Progenitor cell of endocrine pancreas (in vitro differentiated cells): ENCODE measurements around the gene NEK5. TPM values are rescaled to one million over a fixed set of nuclear protein-coding genes. Genes with fewer than 3 reads are reported as not detected.
A peak's percentile ranks its signal among the peaks of the same experiment; 100 is the strongest.

Experiments used
- DNase-seq: peaks from one replicate; pipeline ENCODE4 v3.0.0; 2021; ENCODE audit warnings: low spot score; ENCODE audit not compliant: unreplicated experiment
- H3K27ac Mint-ChIP-seq: 2 replicates; pipeline ENCODE4 v1.8.0; 2021; ENCODE audit warnings: mild to moderate bottlenecking, moderate library complexity, mixed read lengths
- H3K27me3 Mint-ChIP-seq: 2 replicates; pipeline ENCODE4 v1.8.0; 2021; ENCODE audit warnings: mixed read lengths
- H3K36me3 Mint-ChIP-seq: 2 replicates; pipeline ENCODE4 v1.8.0; 2022; ENCODE audit warnings: mixed read lengths; ENCODE audit not compliant: insufficient read depth
- H3K4me1 Mint-ChIP-seq: 2 replicates; pipeline ENCODE4 v1.8.0; 2021; ENCODE audit warnings: low read depth, mixed read lengths
- H3K4me3 Mint-ChIP-seq: 2 replicates; pipeline ENCODE4 v1.8.0; 2021; ENCODE audit warnings: low read depth, mild to moderate bottlenecking, moderate library complexity, mixed read lengths
- H3K9me3 Mint-ChIP-seq: 2 replicates; pipeline ENCODE4 v1.8.0; 2021; ENCODE audit warnings: low read depth, mixed read lengths
- CTCF ChIP-seq: fragments of 200-600 bp; sonication (generic); IDR thresholded peaks from one replicate; pipeline ENCODE4 v1.5.0; 2021; ENCODE audit warnings: antibody characterized with exemption, mild to moderate bottlenecking; ENCODE audit not compliant: unreplicated experiment
- total RNA-seq: library from RNA; stranded (reverse); gene quantifications from 2 replicates; pipeline ENCODE4 v1.2.1, GENCODE V29; 2021

The NEK5 gene
- total RNA-seq, 1 donor from 2014 or later = 1.4 TPM

GRCh38 chr13:52010890-52011631 lies 117.8 kb downstream of the NEK5 start, which contains the start of gene ATP7B:
Gene ATP7B (minus strand): TSS chr13:52011450. CDS start chr13:52011337, 113 bp downstream.
- Mint-ChIP-seq H3K4me3 (peak within 1 kb of the TSS; percentile 100), H3K27me3 (no peaks in the 10 kb centered on the region), H3K9me3 (peaks cover 4% of the 10 kb centered on the region), H3K27ac (peak within 1 kb of the TSS; percentile 99), H3K36me3 (peaks cover 16% of the 10 kb centered on the region), H3K4me1 (peaks cover 44% of the 10 kb centered on the region)
- peak; percentile 47 for TF ChIP-seq CTCF
- peak; percentile 28 for DNase-seq

- H3K27ac Mint-ChIP-seq = peak overlapping the region; percentile 26
- no peaks in the 10 kb centered on the region for H3K9me3 Mint-ChIP-seq
- peaks cover 12% of the 10 kb centered on the region for H3K36me3 Mint-ChIP-seq
- H3K4me3 Mint-ChIP-seq = peak overlapping the region; percentile 100
- DNase-seq = no peak
- H3K4me1 Mint-ChIP-seq = peaks cover 54% of the 10 kb centered on the region
- H3K27me3 Mint-ChIP-seq = no peaks in the 10 kb centered on the region
- TF ChIP-seq CTCF = no peak
Measured at GRCh38 chr13:52009946-52010345, 118.9 kb downstream of the NEK5 start.

GRCh38 chr13:52006523-52007245 lies 122.2 kb downstream of the NEK5 start:
- peak overlapping the region; percentile 3 for H3K4me3 Mint-ChIP-seq
- peaks cover 12% of the 10 kb centered on the region for H3K36me3 Mint-ChIP-seq
- no peak for DNase-seq
- H3K27me3 Mint-ChIP-seq = no peaks in the 10 kb centered on the region
- peak overlapping the region; percentile 44 for H3K27ac Mint-ChIP-seq
- H3K9me3 Mint-ChIP-seq = no peaks in the 10 kb centered on the region
- H3K4me1 Mint-ChIP-seq = peaks cover 75% of the 10 kb centered on the region
- TF ChIP-seq CTCF = no peak

GRCh38 chr13:52005841-52006522 lies 122.9 kb downstream of the NEK5 start:
- peak overlapping the region; percentile 44 for H3K27ac Mint-ChIP-seq
- H3K36me3 Mint-ChIP-seq = peaks cover 12% of the 10 kb centered on the region
- H3K4me1 Mint-ChIP-seq = peaks cover 79% of the 10 kb centered on the region
- no peak for TF ChIP-seq CTCF
- H3K9me3 Mint-ChIP-seq = no peaks in the 10 kb centered on the region
- no peak overlapping the region for H3K4me3 Mint-ChIP-seq
- no peak for DNase-seq
- H3K27me3 Mint-ChIP-seq = no peaks in the 10 kb centered on the region
